Psoas muscle (tissue), 8 donors: ENCODE results near the gene CARD14. TPM values are rescaled to one million over a fixed set of nuclear protein-coding genes. Genes with fewer than 3 reads are reported as not detected.

Experiments used
- ATAC-seq, 4 donors: fragments of 200-7000 bp; cut with Tn5 transposase; one replicate each; pipeline ENCODE4 v1.9.1; 2020; ENCODE audit warnings: moderate library complexity in 3 of 4, mild to moderate bottlenecking in 2 of 4
- DNase-seq, 2 donors: peaks; one replicate each; pipeline ENCODE4 v3.0.0-alpha.2; 2020
- H3K27ac ChIP-seq: fragments of 200-600 bp; one replicate; pipeline ENCODE4 v1.8.0; 2022
- H3K27me3 ChIP-seq, 3 donors: fragments of 200-600 bp in 1 of 3; one replicate each; pipeline versions ENCODE4 v1.6.1 to v1.8.0; 2013 to 2022; ENCODE audit warnings: low read length in 2 of 3, mild to moderate bottlenecking in 2 of 3, moderate library complexity in 1 of 3; ENCODE audit not compliant: insufficient read depth in 3 of 3
- H3K36me3 ChIP-seq, 2 donors: fragments of 200-600 bp in 1 of 2; one replicate each; pipeline versions ENCODE4 v1.6.1 to v1.8.0; 2013 to 2022; ENCODE audit warnings: low read depth in 1 of 2, mild to moderate bottlenecking in 1 of 2, moderate library complexity in 1 of 2; ENCODE audit not compliant: insufficient read depth in 1 of 2
- H3K4me1 ChIP-seq: fragments of 200-600 bp; one replicate; pipeline ENCODE4 v1.8.0; 2022
- H3K4me3 ChIP-seq: fragments of 200-600 bp; one replicate; pipeline ENCODE4 v1.8.0; 2022; ENCODE audit warnings: mild to moderate bottlenecking
- H3K9me3 ChIP-seq: fragments of 200-600 bp; one replicate; pipeline ENCODE4 v1.8.0; 2022
- WGBS, 3 donors: extraction: QIAGEN DNeasy Blood & Tissue Kit; methylation state at CpG; one replicate each; pipeline versions ENCODE4 v1.1.6 to v1.1.7; 2013; 5-methylcytosine and 5-hydroxymethylcytosine counted together
- intact Hi-C, 2 donors: fragments of 100-400 bp; cut with DNase I; formaldehyde crosslinking; loops; one replicate each; pipeline versions ENCODE4 v1.11.0 to v1.14.2; 2022
- polyA plus RNA-seq, 3 donors: library from polyadenylated mRNA; stranded (reverse); fragments of 200-250 nt; gene quantifications; one replicate each; pipeline ENCODE4 v1.2.3, GENCODE V29; 2013
- total RNA-seq, 4 donors: library from RNA; stranded (reverse); fragmentation: NEBNext Ultra II Directional in 2 of 4; extraction: Animal tissue kit (Norgen Biotek cat#: 25700) in 2 of 4; gene quantifications; one replicate each; pipeline versions ENCODE4 v1.2.1 to v1.2.4, GENCODE V29; 2021 to 2023
- TF ChIP-seq, protein P1 (sequence below): fragments of 200-600 bp; IDR thresholded peaks from one replicate; pipeline ENCODE4 v1.8.0; 2022; ENCODE audit warnings: antibody characterized with exemption
- donor health status: healthy with polysubstance abuse.
- donor health status: DM: no; HTN: no; CAD: no; lungs with moderate emphysema.
- donor health status: Bipolar disorder and iron deficiency.
- donor health status: healthy.
- donor health status: DM: yes; HTN: yes; CAD: no.
- donor health status: DM: no; HTN: no; CAD: no.
- donor health status: DM: no; HTN: no; CAD: no.
- donor health status: DM: yes; HTN: yes; CAD: no.

The CARD14 gene
- total and polyA plus RNA-seq, 7 donors = 0.05 to 0.32 (median 0.06) TPM; not detected in 4

DNA sequence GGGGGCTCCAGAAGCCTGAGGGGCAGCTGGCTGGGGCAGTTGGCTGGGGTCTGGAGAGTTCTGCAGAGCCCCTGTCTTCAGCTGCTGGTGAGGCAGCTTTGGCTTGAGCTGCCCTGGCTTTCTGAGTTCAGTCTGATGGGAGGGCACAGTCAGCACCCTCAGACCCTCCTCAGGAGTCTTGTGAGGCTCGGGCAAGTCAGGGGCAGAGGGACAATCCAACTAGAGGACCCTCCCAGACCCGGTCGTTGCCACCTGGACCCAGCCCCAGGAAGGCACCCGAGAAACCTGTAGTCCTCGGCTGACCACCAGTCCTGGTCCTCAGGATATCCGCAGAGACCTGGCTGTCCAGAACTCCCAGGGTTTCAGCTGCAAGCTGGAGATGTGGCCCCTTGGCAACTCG, 1.9 kb downstream of the CARD14 start:
- H3K27me3 ChIP-seq = peaks cover 0 to 3% (median 0%) of the 10 kb centered on the region in 3 donors
- WGBS, 3 donors = 86 to 88% (median 88%) methylated on average over 7 of the region's 7 CpGs

DNA sequence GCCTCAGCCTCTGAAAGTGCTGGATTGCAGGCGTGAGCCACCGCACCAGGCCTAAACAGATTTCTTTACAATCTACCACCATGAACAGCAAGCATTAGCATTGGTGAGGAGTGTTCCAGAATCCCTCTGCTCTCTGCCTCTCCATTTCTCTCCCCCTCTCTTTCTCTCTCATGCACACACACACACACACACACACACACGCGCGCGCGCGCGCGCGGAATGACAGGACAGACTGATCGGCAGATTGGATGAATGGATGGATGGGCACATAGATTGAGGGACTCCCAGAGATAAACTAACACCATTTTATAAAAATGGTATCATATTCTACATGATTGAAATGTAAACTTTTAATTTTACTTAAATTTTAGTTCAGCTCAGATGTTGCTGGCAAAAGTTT, 3.3 kb downstream of the CARD14 start:
- WGBS, 3 donors = 77 to 84% (median 80%) methylated on average over 12 of the region's 12 CpGs
- no peak for DNase-seq
- no peaks in the 10 kb centered on the region for H3K4me1 ChIP-seq
- intact Hi-C loops = no loop called here
- ATAC-seq = no peak
- no peak overlapping the region for H3K4me3 ChIP-seq
- no peak overlapping the region for H3K27ac ChIP-seq
- no peaks in the 10 kb centered on the region for H3K27me3 ChIP-seq
- no peaks in the 10 kb centered on the region for H3K36me3 ChIP-seq
- TF ChIP-seq, protein P1, sequence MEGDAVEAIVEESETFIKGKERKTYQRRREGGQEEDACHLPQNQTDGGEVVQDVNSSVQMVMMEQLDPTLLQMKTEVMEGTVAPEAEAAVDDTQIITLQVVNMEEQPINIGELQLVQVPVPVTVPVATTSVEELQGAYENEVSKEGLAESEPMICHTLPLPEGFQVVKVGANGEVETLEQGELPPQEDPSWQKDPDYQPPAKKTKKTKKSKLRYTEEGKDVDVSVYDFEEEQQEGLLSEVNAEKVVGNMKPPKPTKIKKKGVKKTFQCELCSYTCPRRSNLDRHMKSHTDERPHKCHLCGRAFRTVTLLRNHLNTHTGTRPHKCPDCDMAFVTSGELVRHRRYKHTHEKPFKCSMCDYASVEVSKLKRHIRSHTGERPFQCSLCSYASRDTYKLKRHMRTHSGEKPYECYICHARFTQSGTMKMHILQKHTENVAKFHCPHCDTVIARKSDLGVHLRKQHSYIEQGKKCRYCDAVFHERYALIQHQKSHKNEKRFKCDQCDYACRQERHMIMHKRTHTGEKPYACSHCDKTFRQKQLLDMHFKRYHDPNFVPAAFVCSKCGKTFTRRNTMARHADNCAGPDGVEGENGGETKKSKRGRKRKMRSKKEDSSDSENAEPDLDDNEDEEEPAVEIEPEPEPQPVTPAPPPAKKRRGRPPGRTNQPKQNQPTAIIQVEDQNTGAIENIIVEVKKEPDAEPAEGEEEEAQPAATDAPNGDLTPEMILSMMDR = no peak
- H3K9me3 ChIP-seq = no peaks in the 10 kb centered on the region

More for the DNA sequence above, 1.9 kb downstream of the CARD14 start:
- Histone ChIP-seq H3K4me3 (no peak overlapping the region), H3K9me3 (no peaks in the 10 kb centered on the region), H3K4me1 (no peaks in the 10 kb centered on the region), H3K27ac (no peak overlapping the region), H3K36me3 (no peaks in the 10 kb centered on the region)
- DNase-seq (no peak), ATAC-seq (no peak)
- TF ChIP-seq, protein P1 = no peak
- intact Hi-C loops = no loop called here

DNA sequence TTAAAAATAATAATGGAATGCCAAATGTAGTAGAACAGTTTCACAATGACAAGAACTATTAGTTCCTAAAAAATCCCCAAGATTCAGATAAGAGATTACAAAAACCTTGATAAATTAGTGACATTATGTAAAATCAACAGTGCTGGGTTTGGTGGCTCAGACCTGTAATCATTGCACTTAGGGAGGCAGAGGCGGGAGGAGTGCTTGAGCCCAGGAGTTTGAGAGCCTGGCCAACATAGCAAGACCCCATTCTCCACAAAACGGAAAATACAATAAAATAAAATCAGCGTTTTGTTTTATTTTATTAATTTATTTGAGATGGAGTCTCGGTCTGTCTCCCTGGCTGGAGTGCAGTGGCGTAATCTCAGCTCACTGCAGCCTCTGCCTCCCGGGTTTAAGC, 4.1 kb downstream of the CARD14 start:
- no peaks in the 10 kb centered on the region for H3K27me3 ChIP-seq
- ATAC-seq (no peak), DNase-seq (no peak)
- no peak overlapping the region for H3K4me3 ChIP-seq
- H3K9me3 ChIP-seq = no peaks in the 10 kb centered on the region
- 96 to 98% (median 97%) methylated on average over 6 of the region's 6 CpGs for WGBS, 3 donors
- no peaks in the 10 kb centered on the region for H3K4me1 ChIP-seq
- no peaks in the 10 kb centered on the region for H3K36me3 ChIP-seq
- TF ChIP-seq, protein P1 = no peak
- intact Hi-C loops = no loop called here
- H3K27ac ChIP-seq = no peak overlapping the region

DNA sequence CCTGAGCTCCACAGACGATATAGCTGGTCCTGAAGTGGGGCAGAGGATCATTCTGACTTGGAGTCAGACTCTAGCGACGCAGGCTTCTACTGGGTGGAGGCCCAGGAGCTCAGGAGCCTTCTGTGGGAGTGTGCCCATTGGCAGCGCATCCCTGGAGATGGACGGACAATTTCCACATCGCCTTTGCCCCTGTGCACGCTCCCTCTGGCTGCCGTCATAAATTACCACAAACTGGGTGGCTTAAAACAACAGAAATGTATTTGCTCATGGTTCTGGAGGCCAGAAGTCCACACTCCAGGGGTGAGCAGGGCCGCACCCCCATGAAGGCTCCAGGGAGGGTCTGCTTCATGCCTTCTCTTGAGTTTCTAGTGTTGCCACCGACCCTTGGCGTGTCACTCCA, 6.9 kb downstream of the CARD14 start:
- no peak overlapping the region for H3K4me3 ChIP-seq
- no peaks in the 10 kb centered on the region for H3K4me1 ChIP-seq
- no peaks in the 10 kb centered on the region for H3K36me3 ChIP-seq
- WGBS, 3 donors = 89 to 93% (median 90%) methylated on average over 11 of the region's 11 CpGs
- no peaks in the 10 kb centered on the region for H3K9me3 ChIP-seq
- no peak overlapping the region for H3K27ac ChIP-seq
- no peak for DNase-seq
- TF ChIP-seq, protein P1 = no peak
- H3K27me3 ChIP-seq = no peaks in the 10 kb centered on the region
- no peak for ATAC-seq
- intact Hi-C loops = no loop called here

DNA sequence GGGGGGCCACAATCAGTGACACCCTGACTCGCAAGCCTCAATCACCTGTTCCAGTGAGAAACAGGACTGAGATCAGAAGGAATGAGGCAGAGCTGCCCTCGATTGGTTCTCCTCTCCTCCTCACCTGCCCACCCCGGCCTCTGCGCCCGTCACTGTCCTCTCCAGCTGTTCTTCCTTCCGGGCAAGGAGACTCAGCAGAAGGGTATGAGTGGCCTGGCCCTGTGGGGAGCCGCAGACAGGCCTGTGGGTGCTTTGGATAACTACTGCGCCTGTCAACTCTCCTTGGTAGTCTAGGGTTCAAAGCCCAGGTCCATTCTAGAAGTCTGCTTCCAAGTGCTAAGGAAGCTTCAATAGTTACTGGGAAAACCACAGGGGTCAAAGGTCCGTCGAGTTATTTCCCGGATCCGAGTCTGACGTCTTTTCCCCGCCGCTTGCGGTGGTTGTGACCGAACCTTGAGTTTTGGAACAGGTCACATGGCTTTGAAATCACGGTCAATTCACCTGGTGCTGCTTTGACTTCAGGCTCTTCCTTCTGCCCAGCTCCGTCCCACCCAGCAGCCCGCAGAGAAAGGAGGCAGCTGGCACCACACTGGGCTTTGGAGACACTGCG, 8.3 kb downstream of the CARD14 start:
- Histone ChIP-seq H3K9me3 (no peaks in the 10 kb centered on the region), H3K4me1 (no peaks in the 10 kb centered on the region), H3K36me3 (no peaks in the 10 kb centered on the region), H3K4me3 (no peak overlapping the region), H3K27ac (no peak overlapping the region), H3K27me3 (no peaks in the 10 kb centered on the region)
- ATAC-seq (no peak), DNase-seq (no peak)
- 83 to 85% (median 85%) methylated on average over 21 of the region's 21 CpGs for WGBS, 3 donors
- intact Hi-C loops = no loop called here
- TF ChIP-seq, protein P1 = no peak
